Measurements from ENCODE around the gene SESTD1.

- TF ChIP-seq CTCF (IDR thresholded peaks at IDR 0.05) (no peak), POLR2A (IDR thresholded peaks at IDR 0.05) (no peak)
These were observed 31.5 kb downstream of the SESTD1 start for GRCh38 chr2:179233083-179233490.

Measured in heart left ventricle (tissue), 13 donors.